Left renal cortex interstitium (tissue), 4 donors: ENCODE results near the gene SWSAP1. TPM values are rescaled to one million over a fixed set of nuclear protein-coding genes. Genes with fewer than 3 reads are reported as not detected.
"Not testable (repeated sequence)": the region's sequence is repeated elsewhere in the genome, so short reads cannot be mapped to it uniquely, and the experiment has no call there.

Experiments
- DNase-seq, 4 donors: peaks; one replicate each; pipeline ENCODE4 v3.0.0-alpha.2; 2013; ENCODE audit warnings: low read depth in 4 of 4, low spot score in 2 of 4, missing footprints in 1 of 4
- polyA plus RNA-seq, 4 donors: library from polyadenylated mRNA; unstranded; fragments of 120-200 nt; gene quantifications; one replicate each; pipeline ENCODE4 v1.2.1, GENCODE V29; 2013; ENCODE audit not compliant: insufficient read length in 4 of 4

The SWSAP1 gene
- polyA plus RNA-seq, 4 donors: 2.6 to 3.7 (median 3.4) TPM

GRCh38 chr19:11349171-11349570 is 25.3 kb upstream of the SWSAP1 start:
- no peak for DNase-seq

DNA sequence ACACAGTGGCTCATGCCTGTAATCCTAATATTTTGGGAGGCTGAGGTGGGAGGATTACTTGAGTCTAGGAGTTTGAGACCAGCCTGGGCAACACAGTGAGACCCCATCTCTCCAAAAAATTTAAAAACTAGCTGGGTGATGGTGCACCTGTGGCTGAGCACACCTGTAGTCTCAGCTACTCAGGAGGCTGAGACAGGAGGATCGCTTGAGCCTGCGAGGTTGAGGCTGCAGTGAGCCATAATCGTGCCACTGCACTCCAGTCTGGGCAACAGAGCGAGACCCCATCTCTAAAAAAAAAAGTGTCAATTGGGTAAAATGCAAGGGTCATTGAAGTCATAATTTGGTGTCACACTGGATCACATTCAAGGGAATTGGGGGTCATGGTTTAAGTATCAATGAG is 20.4 kb upstream of the SWSAP1 start:
- DNase-seq: not testable (repeated sequence)

DNA sequence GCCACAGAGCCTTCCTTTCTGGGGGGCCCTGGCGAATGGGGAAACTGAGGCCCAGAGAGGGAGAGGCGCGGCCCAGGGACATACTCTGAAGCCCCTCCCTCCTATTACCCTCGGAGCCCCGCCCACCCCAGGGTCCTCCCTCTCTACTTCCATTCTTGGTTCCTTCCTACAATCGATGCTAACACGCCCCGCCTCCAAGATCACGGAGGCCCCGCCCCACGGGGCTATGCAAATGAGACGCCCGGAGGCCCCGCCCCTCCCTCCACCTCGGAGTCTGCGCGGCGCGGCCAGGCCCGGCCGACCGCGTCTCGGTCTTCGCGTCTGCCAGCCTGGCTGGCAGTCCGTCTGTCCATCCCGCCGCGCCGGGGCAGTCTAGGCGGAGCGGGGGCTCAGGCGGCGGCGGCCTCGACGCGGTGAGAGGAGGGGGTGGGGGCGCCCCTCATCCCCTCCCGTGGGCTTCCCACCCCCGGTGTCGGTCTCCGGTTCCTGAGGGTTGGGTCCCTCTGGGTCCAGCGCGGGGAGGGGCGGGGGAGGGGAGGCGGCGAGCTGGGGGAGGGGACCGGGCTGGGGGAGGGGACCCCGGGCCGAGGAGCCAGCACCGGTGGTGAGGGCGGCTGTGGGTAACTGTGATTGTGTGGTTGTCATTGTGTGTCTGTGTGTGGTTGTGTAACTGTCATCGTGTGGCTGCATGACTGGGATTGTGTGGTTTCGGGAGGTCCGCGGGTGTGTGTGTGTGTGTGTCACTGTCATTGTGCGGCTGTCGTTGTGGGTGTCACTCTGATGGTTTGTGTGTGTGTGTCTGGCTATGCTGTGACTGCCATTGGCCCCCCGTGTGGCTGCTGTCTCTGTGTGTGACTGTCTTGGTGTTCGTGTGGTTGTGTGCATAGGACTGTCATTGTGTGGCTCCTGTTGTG is 19.0 kb upstream of the SWSAP1 start, which contains the start of gene PLPPR2:
TSS of gene PLPPR2 (plus strand) at position 273 of the 914 bp plus-strand sequence. CDS start 2,242 bp downstream, outside the sequence.
- DNase-seq: no peak

- no peak for DNase-seq
These were observed 18.4 kb upstream of the SWSAP1 start for GRCh38 chr19:11356074-11356397.

DNA sequence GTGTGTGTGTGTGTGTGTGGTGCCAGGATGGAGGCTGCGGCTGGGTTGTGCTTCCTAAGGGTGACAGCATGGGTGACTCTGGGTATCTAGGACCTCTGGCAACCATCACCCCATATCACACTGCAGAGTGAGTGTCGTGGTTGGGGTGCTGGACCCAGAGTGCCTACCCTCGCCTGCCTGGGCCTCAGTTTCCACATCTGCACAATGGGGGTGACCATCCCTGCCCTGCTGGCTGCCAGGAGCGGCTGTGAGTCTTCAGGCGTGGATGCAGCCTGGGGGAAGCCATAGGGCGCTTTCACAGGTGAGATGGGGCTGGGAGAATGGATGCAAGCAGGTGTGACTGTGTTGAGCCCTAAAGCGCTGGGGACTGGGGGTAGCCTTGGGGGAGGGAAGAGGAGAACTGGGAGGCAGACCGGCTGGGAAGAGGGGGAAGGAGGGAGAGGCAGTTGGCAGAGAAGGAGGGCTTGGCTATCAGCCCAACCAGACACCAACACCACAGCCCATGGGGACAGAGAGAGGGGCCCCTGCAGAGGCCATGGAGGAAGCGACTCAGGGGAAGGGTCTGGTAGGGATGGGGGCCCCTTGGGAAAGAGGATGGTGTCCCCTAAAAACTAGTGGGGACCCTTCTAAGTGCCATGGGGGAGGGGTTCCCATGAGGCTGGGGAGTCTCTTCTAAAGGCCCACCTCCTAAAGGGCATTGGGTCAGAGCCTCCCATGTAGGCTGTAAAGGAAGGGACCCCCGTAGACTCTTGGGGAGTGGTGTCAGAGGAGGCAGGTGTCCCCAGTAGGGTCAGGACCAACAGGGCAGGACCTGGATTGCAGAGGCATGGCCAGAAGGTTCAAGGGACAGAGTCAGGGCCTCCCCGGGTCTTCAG is 17.6 kb upstream of the SWSAP1 start:
- no peak for DNase-seq

DNA sequence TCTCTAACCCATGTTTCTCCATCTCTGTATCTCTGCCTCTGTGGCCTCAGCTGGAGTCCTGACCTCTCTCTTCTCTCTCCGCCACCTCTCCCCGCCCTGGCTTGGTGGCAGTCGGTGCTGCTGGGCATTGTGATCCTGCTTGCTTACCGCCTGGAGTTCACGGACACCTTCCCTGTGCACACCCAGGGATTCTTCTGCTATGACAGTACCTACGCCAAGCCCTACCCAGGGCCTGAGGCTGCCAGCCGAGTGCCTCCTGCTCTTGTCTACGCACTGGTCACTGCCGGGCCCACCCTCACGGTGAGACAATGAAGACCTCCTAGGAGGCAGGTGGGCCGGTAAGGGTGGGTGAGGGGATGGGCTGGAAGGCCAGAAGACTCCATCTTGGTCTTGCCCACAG is 15.0 kb upstream of the SWSAP1 start:
- DNase-seq: no peak

- DNase-seq: no peak
These were observed 13.3 kb upstream of the SWSAP1 start for GRCh38 chr19:11361037-11361770.

DNA sequence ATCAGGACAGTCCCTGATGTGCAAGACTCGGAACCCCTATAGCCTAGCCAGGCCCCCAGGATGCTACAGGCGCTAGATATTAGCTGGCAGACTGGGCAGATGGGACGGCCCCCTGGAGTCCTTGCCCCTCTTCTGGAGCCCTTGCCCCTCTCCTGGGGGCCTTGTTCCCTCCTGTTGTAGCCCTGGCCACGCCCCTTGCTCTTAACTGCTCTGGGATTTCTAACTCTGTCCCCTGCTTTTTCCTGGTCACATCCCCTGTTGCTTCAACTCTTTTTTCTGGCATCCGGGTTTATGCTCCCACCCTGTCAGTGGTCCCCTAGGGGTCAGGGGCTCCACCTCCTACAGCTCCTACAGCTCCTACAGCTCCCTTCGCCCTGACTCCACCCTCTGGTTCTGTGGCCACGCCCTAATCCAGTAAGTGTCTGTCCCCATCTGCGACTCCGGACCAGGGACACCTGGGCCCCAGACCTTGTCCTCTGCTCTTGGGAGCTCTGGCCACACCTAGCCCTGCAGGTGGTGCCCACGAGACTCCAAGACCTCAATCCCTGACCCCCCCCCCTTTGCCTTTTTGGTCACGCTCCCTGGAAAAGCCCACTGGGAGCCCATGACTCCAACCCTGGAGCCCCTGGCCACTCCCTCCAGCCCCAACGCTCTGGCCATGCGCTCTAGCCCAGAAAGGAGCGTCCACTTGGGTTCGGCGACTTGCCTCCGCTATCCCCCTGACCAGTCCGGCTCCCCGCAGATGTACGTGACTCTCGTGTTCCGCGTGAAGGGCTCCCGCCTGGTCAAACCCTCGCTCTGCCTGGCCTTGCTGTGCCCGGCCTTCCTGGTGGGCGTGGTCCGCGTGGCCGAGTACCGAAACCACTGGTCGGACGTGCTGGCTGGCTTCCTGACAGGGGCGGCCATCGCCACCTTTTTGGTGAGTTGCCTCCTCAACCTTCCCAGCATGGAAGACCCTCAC is 12.4 kb upstream of the SWSAP1 start:
- DNase-seq: no peak

GRCh38 chr19:11363881-11364280 is 10.6 kb upstream of the SWSAP1 start:
- DNase-seq: no peak

- DNase-seq: no peak
These were observed 10.1 kb upstream of the SWSAP1 start for GRCh38 chr19:11364296-11364904.

DNA sequence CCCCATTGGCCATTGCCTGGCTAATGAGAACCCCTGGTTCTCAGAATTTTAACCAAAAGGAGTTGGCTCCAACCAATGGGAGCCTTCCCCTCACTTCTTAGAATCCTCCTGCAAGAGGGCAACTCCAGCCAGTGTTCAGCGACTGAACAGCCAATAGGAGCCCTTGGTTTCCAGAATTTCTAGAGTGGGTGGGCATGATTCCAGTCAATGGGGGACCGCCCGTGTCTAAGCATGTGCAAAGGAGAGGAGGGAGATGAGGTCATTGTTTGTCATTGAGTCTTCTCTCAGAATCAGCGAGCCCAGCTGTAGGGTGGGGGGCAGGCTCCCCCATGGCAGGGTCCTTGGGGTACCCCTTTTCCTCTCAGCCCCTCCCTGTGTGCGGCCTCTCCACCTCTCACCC is 9.5 kb upstream of the SWSAP1 start:
- DNase-seq: no peak

DNA sequence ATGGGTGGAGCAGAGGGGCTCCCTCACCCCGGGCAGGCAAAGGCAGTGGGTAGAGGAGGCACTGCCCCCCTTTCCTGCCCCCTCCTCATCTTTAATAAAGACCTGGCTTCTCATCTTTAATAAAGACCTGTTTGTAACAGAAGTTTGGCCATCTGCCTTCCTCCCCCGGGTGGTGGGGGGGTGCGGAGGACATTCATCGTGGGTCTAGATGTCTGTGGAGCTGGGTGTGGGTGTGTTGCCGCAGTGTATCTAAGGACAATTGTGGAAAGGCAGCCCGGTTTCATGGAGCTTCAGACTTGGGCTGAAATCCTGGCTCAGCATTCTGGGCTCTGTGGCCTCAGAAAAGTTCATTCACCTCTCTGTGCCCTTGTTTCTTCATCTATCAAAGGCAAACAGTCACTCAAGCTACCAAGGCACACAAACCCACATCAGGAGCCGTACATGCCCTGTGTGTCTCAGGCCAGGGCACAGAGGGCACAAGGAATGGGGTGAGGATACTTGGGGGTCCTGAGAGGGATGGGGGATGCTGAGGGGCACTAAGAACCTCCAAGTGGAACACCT is 8.8 kb upstream of the SWSAP1 start:
- no peak for DNase-seq

DNA sequence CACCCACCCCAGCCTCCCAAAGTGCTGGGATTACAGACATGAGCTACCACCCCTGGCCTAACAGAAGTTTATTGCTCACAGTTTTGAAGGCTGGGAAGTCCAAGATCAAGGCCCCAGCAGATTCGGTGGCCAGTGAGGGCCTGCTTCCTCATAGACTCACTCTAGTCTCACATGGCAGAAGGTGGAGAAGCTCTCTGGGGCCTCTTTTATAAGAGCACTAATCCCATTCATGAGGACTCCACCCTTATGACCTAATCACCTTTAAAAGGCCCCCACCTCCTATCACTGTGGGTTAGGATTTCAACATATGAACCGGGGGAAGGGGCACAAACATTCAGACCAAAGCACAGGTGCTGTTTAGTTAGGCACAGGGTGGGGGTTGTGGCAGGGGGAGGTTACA is 6.9 kb upstream of the SWSAP1 start:
- DNase-seq: no peak

- no peak for DNase-seq
These were observed 3.7 kb upstream of the SWSAP1 start for GRCh38 chr19:11370744-11371143.

- no peak for DNase-seq
These were observed 1.1 kb upstream of the SWSAP1 start for GRCh38 chr19:11373166-11373884.

DNA sequence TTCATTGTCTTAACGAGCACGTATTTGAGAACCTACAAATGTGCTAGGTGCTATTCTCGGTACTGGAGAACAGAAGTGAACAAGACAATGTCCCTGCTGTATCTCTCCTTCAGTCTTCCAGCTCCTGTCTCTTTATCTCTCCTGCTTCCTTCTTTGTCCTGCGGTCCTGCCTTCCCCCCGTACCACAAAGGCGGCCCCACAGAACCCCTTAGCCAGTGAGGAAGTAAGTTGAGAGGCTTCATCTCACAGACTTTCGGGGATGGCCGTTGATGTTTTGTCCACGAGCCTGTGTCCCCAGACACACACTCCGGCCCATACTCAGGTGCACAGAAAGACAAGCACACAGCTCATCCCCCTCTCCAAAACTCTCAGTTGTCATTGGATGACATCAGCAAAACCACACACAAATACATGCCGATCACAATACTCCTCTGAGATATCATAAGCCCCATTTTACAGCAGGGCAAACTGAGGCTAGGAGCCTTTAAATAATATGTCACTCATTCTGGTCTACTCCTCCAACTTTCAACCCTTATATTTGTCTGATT is 507 bp upstream of the SWSAP1 start:
- no peak for DNase-seq

- no peak for DNase-seq
These were observed 880 bp downstream of the SWSAP1 start for GRCh38 chr19:11375143-11375948.
